GM18517 (cell line): ENCODE measurements around the gene PATE4.
A peak's percentile ranks its signal among the peaks of the same experiment; 100 is the strongest.
"Not testable (repeated sequence)": the region's sequence is repeated elsewhere in the genome, so short reads cannot be mapped to it uniquely, and the experiment has no call there.

Experiments used
- ATAC-seq: cut with Tn5 transposase; IDR thresholded peaks from one replicate; pipeline ENCODE4 v1.9.1; 2021; ENCODE audit warnings: mild to moderate bottlenecking, moderate library complexity; ENCODE audit not compliant: unreplicated experiment

PATE4 gene, protein sequence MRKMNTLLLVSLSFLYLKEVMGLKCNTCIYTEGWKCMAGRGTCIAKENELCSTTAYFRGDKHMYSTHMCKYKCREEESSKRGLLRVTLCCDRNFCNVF

DNA sequence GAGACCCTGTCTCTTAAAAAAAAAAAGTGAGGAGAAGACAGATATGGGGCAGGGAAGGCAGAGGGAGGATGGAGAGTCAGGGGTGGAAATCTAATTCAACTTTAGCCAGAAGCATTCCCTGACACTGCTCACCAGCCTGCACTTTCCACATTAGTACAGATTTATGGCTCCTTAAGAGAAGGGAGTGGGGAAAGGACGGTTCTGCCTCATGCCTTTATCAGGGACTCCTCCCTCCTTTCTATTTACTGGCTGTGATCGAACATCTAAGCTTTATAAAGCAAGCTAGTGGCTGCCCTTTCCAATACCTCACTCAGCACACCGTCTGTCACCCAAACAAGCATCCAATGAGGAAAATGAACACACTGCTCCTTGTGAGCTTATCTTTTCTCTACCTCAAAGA is at the start of gene PATE4:
TSS of gene PATE4 (plus strand) at position 301 of the 400 bp plus-strand sequence. CDS start at position 345, 44 bp downstream.
- no peak for ATAC-seq

DNA sequence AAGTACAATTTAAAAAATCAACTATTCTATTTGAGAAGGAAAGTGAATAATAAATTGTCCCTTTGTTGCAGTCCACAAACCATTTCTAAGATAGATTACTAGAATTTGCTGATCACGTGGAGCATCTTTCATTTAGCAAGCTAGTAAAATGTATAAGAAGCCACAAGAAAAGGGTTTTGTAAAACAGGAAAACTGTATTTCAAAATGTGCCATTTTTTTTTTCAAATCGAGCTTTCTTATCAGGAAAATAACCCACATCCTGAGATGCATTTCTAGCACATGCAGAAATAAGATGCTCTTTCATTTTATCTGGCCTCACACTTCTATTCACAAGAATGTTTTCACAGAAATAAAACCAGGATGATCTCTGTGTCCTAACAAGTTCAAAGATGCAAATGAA is 48.4 kb upstream of the PATE4 start:
- ATAC-seq = no peak

DNA sequence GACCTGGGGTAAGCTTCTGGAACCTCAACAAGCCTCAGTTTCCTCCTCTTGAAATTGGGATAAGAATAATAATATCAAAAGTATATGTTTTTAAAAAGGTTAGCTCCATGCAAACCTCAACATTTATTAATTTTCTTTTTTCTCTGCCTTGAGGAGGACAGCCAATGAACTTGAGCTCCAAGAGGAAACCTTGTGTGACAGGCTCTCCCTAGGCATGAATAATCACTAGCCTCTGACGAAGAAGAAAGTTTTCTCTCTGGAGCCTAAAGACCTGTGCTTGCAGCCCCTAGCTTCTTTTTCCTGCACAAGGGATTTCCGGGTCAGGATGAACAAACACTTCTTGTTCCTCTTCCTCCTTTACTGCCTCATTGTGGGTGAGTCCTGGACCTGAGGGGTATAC is 45.3 kb upstream of the PATE4 start, which contains the start of gene PATE3:
TSS of gene PATE3 (plus strand) at position 301 of the 400 bp plus-strand sequence. CDS start at position 326, 25 bp downstream.
- no peak for ATAC-seq

DNA sequence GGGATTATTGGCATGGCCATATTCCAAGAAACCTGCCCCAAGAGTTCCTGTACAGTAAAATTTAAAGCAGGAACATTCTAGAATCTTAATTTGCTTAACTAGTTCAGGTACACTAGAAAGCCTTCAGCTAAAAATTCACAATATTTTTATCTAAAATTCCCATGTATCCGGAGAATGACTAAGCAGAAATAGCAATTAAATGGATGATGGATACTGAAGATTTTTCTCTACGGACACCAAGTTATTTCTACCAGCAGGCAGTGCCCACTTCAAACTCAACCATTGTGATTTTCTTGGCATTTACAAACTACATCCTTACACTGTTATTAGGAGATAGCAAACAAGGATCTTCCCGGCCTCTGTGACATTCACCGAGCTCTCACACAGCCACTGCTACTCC is 42.3 kb upstream of the PATE4 start:
- ATAC-seq = no peak

GRCh38 chr11:125797641-125798040 is 35.5 kb upstream of the PATE4 start:
- ATAC-seq = no peak

GRCh38 chr11:125799808-125800207 is 33.3 kb upstream of the PATE4 start:
- no peak for ATAC-seq

- ATAC-seq = no peak
Measured at GRCh38 chr11:125802387-125802786, 30.7 kb upstream of the PATE4 start.

GRCh38 chr11:125807909-125808308 is 25.2 kb upstream of the PATE4 start:
- no peak for ATAC-seq

GRCh38 chr11:125835748-125836147 is 2.6 kb downstream of the PATE4 start:
- no peak for ATAC-seq

GRCh38 chr11:125842321-125842948 is 9.3 kb downstream of the PATE4 start:
- no peak for ATAC-seq

GRCh38 chr11:125846188-125846587 is 13.1 kb downstream of the PATE4 start:
- no peak for ATAC-seq

DNA sequence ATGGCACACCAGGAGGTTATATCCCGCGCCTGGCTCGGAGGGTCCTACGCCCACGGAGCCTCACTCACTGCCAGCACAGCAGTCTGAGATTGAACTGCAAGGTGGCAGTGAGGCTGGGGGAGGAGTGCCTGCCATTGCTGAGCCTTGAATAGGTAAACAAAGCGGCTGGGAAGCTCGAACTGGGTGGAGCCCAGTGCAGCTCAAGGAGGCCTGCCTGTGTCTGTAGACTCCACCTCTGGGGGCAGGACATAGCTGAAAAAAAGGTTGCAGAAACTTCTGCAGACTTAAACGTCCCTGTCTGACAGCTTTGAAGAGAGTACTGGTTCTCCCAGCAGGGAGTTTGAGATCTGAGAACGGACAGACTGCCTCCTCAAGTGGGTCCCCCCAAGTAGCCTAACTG is 24.6 kb downstream of the PATE4 start:
- ATAC-seq = not testable (repeated sequence)

DNA sequence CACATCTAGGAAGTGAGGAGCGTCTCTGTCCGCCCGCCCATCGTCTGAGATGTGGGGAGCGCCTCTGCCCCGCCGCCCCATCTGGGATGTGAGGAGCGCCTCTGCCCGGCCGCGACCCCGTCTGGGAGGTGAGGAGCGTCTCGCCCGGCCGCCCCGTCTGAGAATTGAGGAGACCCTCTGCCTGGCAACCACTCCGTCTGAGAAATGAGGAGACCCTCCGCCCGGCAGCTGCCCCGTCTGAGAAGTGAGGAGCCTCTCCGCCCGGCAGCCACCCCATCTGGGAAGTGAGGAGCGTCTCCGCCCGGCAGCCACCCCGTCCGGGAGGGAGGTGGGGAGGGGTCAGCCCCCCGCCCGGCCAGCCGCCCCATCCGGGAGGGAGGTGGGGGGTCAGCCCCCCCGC is 29.7 kb downstream of the PATE4 start:
- ATAC-seq = not testable (repeated sequence)

DNA sequence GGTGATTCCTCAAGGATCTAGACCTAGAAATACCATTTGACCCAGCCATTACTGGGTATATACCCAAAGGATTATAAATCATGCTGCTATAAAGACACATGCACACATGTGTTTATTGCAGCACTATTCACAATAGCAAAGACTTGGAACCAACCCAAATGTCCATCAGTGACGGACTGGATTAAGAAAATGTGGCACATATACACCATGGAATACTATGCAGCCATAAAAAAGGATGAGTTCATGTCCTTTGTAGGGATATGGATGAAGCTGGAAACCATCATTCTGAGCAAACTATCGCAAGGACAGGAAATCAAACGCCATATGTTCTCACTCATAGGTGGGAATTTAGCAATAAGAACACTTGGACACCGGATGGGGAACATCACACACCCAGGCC is 32.2 kb downstream of the PATE4 start:
- not testable (repeated sequence) for ATAC-seq

DNA sequence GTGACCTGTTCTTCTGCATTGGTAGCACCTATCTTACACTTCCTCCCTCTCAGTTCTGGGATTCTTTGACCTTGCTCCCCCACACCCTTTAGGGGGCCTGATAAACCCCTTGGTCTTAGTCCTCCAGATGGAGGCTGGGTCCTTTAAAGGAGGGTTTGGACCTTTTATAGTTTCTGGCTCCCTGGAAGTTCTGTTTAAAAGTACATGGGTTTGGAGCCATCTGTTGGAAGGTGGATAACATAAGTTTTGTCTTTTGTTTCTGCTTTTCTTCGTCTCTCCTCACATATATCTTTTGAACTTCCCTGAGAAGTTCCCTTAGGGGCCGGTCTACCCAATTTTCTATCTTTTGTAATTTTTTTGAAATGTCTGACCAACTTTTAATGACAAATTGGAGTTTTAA is 36.4 kb downstream of the PATE4 start:
- no peak for ATAC-seq

GRCh38 chr11:125871391-125872137 is 38.4 kb downstream of the PATE4 start:
- ATAC-seq = no peak

GRCh38 chr11:125872138-125872491 is 39.0 kb downstream of the PATE4 start:
- no peak for ATAC-seq

DNA sequence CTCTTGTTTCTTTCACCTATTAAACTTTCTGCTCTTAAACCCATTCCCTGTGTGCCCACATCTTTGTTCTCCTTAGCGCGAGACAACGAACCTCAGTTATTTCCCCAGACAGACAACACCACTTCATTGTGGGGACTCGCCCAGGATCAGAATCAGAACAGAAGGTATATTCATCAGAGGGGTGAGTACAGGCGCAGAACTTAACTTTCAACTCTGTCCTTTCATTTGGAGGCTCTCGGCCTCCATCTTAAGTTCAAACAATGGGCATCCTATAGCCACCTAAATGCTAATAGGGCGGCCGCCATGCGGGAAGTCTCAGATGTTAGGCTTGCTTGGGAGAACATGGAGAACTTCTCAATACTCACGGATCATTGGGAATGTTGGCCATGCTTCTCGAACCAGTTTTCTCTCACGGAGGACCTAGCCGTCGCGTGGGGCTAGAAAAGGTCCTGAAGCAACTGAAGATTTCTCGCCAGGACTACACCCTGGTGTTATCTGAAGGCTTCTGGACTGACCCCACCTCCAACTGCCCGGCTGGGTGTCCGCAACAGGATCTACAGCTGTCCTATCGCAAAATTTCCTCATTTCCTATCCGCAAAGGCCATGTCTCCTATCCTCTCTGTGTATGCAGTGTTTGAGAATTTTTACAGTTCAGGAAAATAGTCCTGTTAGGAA is 40.9 kb downstream of the PATE4 start:
- peak; percentile 10 for ATAC-seq

- peak; percentile 71 for ATAC-seq
Measured at GRCh38 chr11:125874556-125875124, 41.5 kb downstream of the PATE4 start.

DNA sequence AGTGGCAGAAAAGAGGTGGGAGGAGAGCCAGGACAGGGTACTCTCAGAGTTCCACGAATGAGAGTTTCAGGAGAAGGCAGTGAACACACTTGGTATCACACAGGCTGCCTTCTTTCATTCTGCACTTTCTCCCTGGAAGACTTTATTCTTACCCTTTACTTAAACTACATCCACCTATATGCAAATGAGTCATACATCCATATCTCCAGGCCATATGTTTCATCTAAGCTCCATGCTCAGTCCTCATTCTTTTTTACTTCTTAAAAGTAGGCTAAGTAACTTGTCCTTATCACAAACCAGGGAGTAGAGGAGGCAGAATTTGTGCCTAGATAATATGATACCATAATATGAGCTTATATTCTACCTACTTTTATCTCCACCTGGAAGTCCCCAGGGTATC is 48.2 kb downstream of the PATE4 start:
- ATAC-seq = no peak

DNA sequence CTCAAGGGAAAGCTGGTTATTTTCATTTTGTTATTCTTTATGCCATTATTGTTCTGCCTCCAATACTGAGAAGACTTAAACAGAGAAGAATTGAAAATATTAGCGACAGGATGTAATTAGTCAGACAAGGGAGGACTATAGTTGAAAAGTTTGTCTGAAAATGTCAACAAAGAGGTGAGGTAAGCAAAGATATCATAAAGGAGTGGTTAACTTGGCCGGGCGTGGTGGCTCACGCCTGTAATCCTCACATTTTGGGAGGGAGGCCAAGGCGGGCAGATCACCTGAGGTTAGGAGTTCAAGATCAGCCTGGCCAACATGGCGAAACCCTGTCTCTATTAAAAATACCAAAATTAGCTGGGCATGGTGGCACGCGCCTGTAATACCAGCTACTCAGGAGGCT is 50.3 kb downstream of the PATE4 start:
- no peak for ATAC-seq
